Osteoblast (primary cell): ENCODE measurements around the gene EPB41L1. TPM values are rescaled to one million over a fixed set of nuclear protein-coding genes. Genes with fewer than 3 reads are reported as not detected.

Experiments used
- DNase-seq: peaks from one replicate; pipeline ENCODE4 v3.0.0; 2011; ENCODE audit warnings: low spot score, mixed read lengths; ENCODE audit not compliant: insufficient read length; ENCODE audit errors: missing footprints
- H2AFZ ChIP-seq: 2 replicates; pipeline ENCODE4 v1.6.0; 2011; ENCODE audit warnings: mild to moderate bottlenecking, low read length
- H3K27ac ChIP-seq: 2 replicates; pipeline ENCODE4 v1.5.1; 2011; ENCODE audit warnings: mild to moderate bottlenecking, low read depth, low read length, moderate library complexity
- H3K27me3 ChIP-seq: 2 replicates; pipeline ENCODE4 v1.6.0; 2012; ENCODE audit warnings: mild to moderate bottlenecking, control low read depth, inconsistent platforms, low read length, moderate library complexity; ENCODE audit not compliant: insufficient read depth
- H3K36me3 ChIP-seq: 2 replicates; pipeline ENCODE4 v1.5.1; 2011; ENCODE audit warnings: mild to moderate bottlenecking, low read length, control low read depth, moderate library complexity; ENCODE audit not compliant: insufficient read depth
- H3K4me1 ChIP-seq: 2 replicates; pipeline ENCODE4 v1.5.1; 2011; ENCODE audit warnings: mild to moderate bottlenecking, low read length, control low read depth, moderate library complexity; ENCODE audit not compliant: insufficient read depth
- H3K4me2 ChIP-seq: 2 replicates; pipeline ENCODE4 v1.6.0; 2011; ENCODE audit warnings: mild to moderate bottlenecking, low read length; ENCODE audit not compliant: insufficient read depth
- H3K4me3 ChIP-seq: fragments of 200-600 bp; sonication (generic); 3 replicates; pipeline ENCODE4 v1.5.1; 2012; ENCODE audit warnings: mild to moderate bottlenecking, low read length, inconsistent platforms; ENCODE audit not compliant: insufficient read depth
- H3K79me2 ChIP-seq: 2 replicates; pipeline ENCODE4 v1.6.0; 2012; ENCODE audit warnings: mild to moderate bottlenecking, low read length, control low read depth, inconsistent platforms; ENCODE audit not compliant: insufficient read depth
- H3K9me3 ChIP-seq: 2 replicates; pipeline ENCODE4 v1.5.1; 2011; ENCODE audit warnings: low read depth, low read length, control low read depth
- H4K20me1 ChIP-seq: 2 replicates; pipeline ENCODE4 v1.6.0; 2012; ENCODE audit warnings: mild to moderate bottlenecking, low read length, control low read depth; ENCODE audit not compliant: insufficient read depth
- CTCF ChIP-seq: IDR thresholded peaks from 2 replicates; pipeline ENCODE4 v1.5.1; 2011; ENCODE audit warnings: mild to moderate bottlenecking, low read depth, low read length, moderate library complexity; ENCODE audit errors: extremely low read depth
- total RNA-seq: library from RNA; depleted of rRNA; stranded (reverse); fragments of >200 nt; gene quantifications from 2 replicates; pipeline ENCODE4 v1.2.3, GENCODE V29; 2012

Gene EPB41L1
- total RNA-seq, 1 donor, result 26.8 TPM

GRCh38 chr20:36180323-36180722, 25.8 kb downstream of the EPB41L1 start:
- TF ChIP-seq CTCF, result no peak
- no peak overlapping the region for H2AFZ ChIP-seq
- no peaks in the 10 kb centered on the region for H3K27me3 ChIP-seq
- DNase-seq, result peak; percentile 61
- H4K20me1 ChIP-seq, result no peaks in the 10 kb centered on the region
- peaks cover 9% of the 10 kb centered on the region for H3K4me1 ChIP-seq
- H3K79me2 ChIP-seq, result no peaks in the 10 kb centered on the region
- no peak overlapping the region for H3K4me2 ChIP-seq
- H3K27ac ChIP-seq, result no peak overlapping the region
- no peak overlapping the region for H3K4me3 ChIP-seq
- peaks cover 3% of the 10 kb centered on the region for H3K36me3 ChIP-seq
- no peaks in the 10 kb centered on the region for H3K9me3 ChIP-seq

- H3K9me3 ChIP-seq, result no peaks in the 10 kb centered on the region
- H3K79me2 ChIP-seq, result no peaks in the 10 kb centered on the region
- peak; percentile 95 for DNase-seq
- H4K20me1 ChIP-seq, result no peaks in the 10 kb centered on the region
- no peak overlapping the region for H3K4me2 ChIP-seq
- H2AFZ ChIP-seq, result peak overlapping the region; percentile 17
- H3K4me3 ChIP-seq, result no peak overlapping the region
- H3K27me3 ChIP-seq, result no peaks in the 10 kb centered on the region
- H3K27ac ChIP-seq, result peak overlapping the region; percentile 62
- no peak for TF ChIP-seq CTCF
- peaks cover 9% of the 10 kb centered on the region for H3K4me1 ChIP-seq
- H3K36me3 ChIP-seq, result peaks cover 6% of the 10 kb centered on the region
These were observed 27.5 kb downstream of the EPB41L1 start for GRCh38 chr20:36181934-36182603.

- no peaks in the 10 kb centered on the region for H3K9me3 ChIP-seq
- no peaks in the 10 kb centered on the region for H3K79me2 ChIP-seq
- no peaks in the 10 kb centered on the region for H4K20me1 ChIP-seq
- DNase-seq, result peak; percentile 60
- H2AFZ ChIP-seq, result peak overlapping the region; percentile 17
- H3K27ac ChIP-seq, result peak overlapping the region; percentile 62
- H3K27me3 ChIP-seq, result no peaks in the 10 kb centered on the region
- peaks cover 6% of the 10 kb centered on the region for H3K36me3 ChIP-seq
- no peak overlapping the region for H3K4me2 ChIP-seq
- peaks cover 9% of the 10 kb centered on the region for H3K4me1 ChIP-seq
- no peak for TF ChIP-seq CTCF
- H3K4me3 ChIP-seq, result no peak overlapping the region
These were observed 28.1 kb downstream of the EPB41L1 start for GRCh38 chr20:36182604-36183154.

- Histone ChIP-seq H3K36me3 (peaks cover 6% of the 10 kb centered on the region), H3K79me2 (no peaks in the 10 kb centered on the region), H3K27me3 (no peaks in the 10 kb centered on the region), H4K20me1 (no peaks in the 10 kb centered on the region), H3K27ac (peak overlapping the region; percentile 62), H3K4me1 (peaks cover 9% of the 10 kb centered on the region), H2AFZ (no peak overlapping the region), H3K4me3 (no peak overlapping the region), H3K9me3 (no peaks in the 10 kb centered on the region), H3K4me2 (no peak overlapping the region)
- TF ChIP-seq CTCF, result no peak
- peak; percentile 41 for DNase-seq
These were observed 28.8 kb downstream of the EPB41L1 start for GRCh38 chr20:36183155-36183944.
